NB4 (cell line): Measurements from ENCODE around the gene RNF126.

Source experiments
- POLR2A ChIP-seq: IDR thresholded peaks from 2 replicates; pipeline ENCODE4 v1.6.1; 2011; ENCODE audit warnings: mild to moderate bottlenecking; ENCODE audit not compliant: insufficient read length; ENCODE audit errors: extremely low read depth
- TF ChIP-seq, protein P1 (sequence below): IDR thresholded peaks from one replicate; pipeline ENCODE4 v1.5.1; 2012; ENCODE audit warnings: low read depth, low read length
- TF ChIP-seq, protein P2 (sequence below): IDR thresholded peaks from 2 replicates; pipeline ENCODE4 v1.6.1; 2011; ENCODE audit warnings: low read depth, low read length

DNA sequence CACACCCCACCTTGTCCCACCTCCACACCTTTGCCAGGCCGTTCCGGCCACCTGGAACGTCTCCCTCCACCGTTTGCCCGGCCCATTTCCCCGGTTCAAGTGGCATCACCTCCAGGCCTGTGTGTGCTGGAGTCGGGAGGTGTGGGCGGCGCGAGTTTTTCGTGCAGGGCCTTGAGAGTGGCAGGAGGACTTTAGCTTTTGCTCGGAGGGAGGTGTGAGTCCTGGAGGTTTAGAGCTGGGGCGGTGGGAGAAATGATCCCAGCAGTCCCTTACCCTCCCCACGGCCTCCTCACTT lies 41.4 kb upstream of the RNF126 start:
- TF ChIP-seq, protein P1, sequence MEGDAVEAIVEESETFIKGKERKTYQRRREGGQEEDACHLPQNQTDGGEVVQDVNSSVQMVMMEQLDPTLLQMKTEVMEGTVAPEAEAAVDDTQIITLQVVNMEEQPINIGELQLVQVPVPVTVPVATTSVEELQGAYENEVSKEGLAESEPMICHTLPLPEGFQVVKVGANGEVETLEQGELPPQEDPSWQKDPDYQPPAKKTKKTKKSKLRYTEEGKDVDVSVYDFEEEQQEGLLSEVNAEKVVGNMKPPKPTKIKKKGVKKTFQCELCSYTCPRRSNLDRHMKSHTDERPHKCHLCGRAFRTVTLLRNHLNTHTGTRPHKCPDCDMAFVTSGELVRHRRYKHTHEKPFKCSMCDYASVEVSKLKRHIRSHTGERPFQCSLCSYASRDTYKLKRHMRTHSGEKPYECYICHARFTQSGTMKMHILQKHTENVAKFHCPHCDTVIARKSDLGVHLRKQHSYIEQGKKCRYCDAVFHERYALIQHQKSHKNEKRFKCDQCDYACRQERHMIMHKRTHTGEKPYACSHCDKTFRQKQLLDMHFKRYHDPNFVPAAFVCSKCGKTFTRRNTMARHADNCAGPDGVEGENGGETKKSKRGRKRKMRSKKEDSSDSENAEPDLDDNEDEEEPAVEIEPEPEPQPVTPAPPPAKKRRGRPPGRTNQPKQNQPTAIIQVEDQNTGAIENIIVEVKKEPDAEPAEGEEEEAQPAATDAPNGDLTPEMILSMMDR, result no peak
- TF ChIP-seq, protein P2, sequence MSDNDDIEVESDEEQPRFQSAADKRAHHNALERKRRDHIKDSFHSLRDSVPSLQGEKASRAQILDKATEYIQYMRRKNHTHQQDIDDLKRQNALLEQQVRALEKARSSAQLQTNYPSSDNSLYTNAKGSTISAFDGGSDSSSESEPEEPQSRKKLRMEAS, result no peak
- no peak for TF ChIP-seq POLR2A
